ENCODE results near the gene PSME1.

DNA sequence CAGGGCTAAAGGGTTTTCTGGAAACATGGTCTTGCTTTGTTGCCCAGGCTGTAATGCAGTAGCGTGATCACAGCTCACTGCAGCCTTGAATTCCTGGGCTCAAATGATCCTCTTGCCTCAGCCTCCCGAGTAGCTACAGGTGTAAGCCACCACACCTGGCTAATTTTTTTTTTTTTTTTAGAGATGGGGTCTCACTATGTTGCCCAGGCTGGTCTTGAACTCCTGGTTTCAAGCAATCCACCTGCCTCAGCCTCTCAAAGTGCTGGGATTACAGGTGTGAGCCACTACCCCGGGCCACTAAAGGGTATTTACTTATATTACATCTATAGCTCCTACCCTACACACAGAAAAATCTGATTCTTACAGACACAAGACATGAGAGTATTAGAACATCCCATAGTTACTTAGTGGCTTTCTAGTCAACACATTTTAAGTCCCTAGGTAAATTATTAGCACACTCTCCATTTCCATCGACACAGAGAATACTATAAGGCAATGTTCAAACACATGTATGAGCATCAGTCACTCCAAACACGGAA, 27.6 kb upstream of the PSME1 start:
- no peak for TF ChIP-seq POLR2A (IDR thresholded peaks at IDR 0.05)
- TF ChIP-seq, protein P1, sequence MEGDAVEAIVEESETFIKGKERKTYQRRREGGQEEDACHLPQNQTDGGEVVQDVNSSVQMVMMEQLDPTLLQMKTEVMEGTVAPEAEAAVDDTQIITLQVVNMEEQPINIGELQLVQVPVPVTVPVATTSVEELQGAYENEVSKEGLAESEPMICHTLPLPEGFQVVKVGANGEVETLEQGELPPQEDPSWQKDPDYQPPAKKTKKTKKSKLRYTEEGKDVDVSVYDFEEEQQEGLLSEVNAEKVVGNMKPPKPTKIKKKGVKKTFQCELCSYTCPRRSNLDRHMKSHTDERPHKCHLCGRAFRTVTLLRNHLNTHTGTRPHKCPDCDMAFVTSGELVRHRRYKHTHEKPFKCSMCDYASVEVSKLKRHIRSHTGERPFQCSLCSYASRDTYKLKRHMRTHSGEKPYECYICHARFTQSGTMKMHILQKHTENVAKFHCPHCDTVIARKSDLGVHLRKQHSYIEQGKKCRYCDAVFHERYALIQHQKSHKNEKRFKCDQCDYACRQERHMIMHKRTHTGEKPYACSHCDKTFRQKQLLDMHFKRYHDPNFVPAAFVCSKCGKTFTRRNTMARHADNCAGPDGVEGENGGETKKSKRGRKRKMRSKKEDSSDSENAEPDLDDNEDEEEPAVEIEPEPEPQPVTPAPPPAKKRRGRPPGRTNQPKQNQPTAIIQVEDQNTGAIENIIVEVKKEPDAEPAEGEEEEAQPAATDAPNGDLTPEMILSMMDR (IDR thresholded peaks at IDR 0.05): no peak
